Activated B cell treated with CpG ODN at 0.5 μM for 24 hours (primary cell): ENCODE data around the gene MAPKAPK2. TPM values are rescaled to one million over a fixed set of nuclear protein-coding genes. Genes with fewer than 3 reads are reported as not detected.
A peak's percentile ranks its signal among the peaks of the same experiment; 100 is the strongest.

Source experiments
- ATAC-seq: fragments of 200-7000 bp; cut with Tn5 transposase; one replicate; pipeline ENCODE4 v1.10.0; 2021; ENCODE audit warnings: low read depth, mild to moderate bottlenecking, moderate library complexity
- CTCF ChIA-PET: fragments of 350-600 bp; sonication (Branson Sonifier 250); formaldehyde crosslinking; loops from one replicate; lab custom pipeline; 2021; ENCODE audit warnings: antibody characterized with exemption; lab: Charles Lee
- POLR2A ChIA-PET: fragments of 350-600 bp; sonication (Branson Sonifier 250); formaldehyde crosslinking; loops from one replicate; lab custom pipeline; 2021; ENCODE audit warnings: antibody characterized with exemption; lab: Charles Lee
- DNase-seq: peaks from one replicate; pipeline ENCODE4 v3.0.0; 2022
- H3K27ac Mint-ChIP-seq: one replicate; pipeline ENCODE4 v1.8.0; 2020; ENCODE audit warnings: mixed read lengths
- H3K27me3 Mint-ChIP-seq: one replicate; pipeline ENCODE4 v1.8.0; 2021; ENCODE audit warnings: mixed read lengths
- H3K36me3 Mint-ChIP-seq: one replicate; pipeline ENCODE4 v1.8.0; 2021; ENCODE audit warnings: low read depth, mixed read lengths
- H3K4me1 Mint-ChIP-seq: one replicate; pipeline ENCODE4 v1.8.0; 2021; ENCODE audit warnings: mixed read lengths
- H3K4me3 Mint-ChIP-seq: one replicate; pipeline ENCODE4 v1.8.0; 2020; ENCODE audit warnings: mild to moderate bottlenecking, mixed read lengths
- H3K9me3 Mint-ChIP-seq: one replicate; pipeline ENCODE4 v1.8.0; 2020; ENCODE audit warnings: mixed read lengths
- CTCF ChIP-seq: fragments of 200-600 bp; IDR thresholded peaks from one replicate; pipeline ENCODE4 v1.8.0; 2022; ENCODE audit warnings: antibody characterized with exemption, mild to moderate bottlenecking
- intact Hi-C: fragments of 100-400 bp; cut with micrococcal nuclease; formaldehyde crosslinking; loops from one replicate; pipeline ENCODE4 v1.15.1; 2024
- total RNA-seq: library from RNA; stranded (reverse); gene quantifications from 2 replicates; pipeline ENCODE4 v1.2.3, GENCODE V29; 2022

The MAPKAPK2 gene
- total RNA-seq, 1 donor from 2014 or later = 72.1 TPM

GRCh38 chr1:206706806-206707366 lies 22.2 kb downstream of the MAPKAPK2 start:
- no peak for ATAC-seq
- intact Hi-C loops = no loop called here
- H3K36me3 Mint-ChIP-seq = peaks cover 2% of the 10 kb centered on the region
- H3K27me3 Mint-ChIP-seq = no peaks in the 10 kb centered on the region
- no peak for DNase-seq
- peak overlapping the region; percentile 17 for H3K4me3 Mint-ChIP-seq
- no peaks in the 10 kb centered on the region for H3K9me3 Mint-ChIP-seq
- POLR2A ChIA-PET = interaction anchor here (0.6 kb wide), 1 partner anchor 7 kb away, joined by 8 read pairs; no protein-coding TSS in a partner anchor
- CTCF ChIA-PET = interaction anchor here (0.9 kb wide), 1 partner anchor 206 kb away, joined by 3 read pairs; no protein-coding TSS in a partner anchor
- peaks cover 93% of the 10 kb centered on the region for H3K4me1 Mint-ChIP-seq
- peak overlapping the region; percentile 33 for H3K27ac Mint-ChIP-seq
- TF ChIP-seq CTCF = no peak

GRCh38 chr1:206708058-206708457 lies 23.4 kb downstream of the MAPKAPK2 start:
- ATAC-seq (peak; percentile 33), DNase-seq (no peak)
- POLR2A ChIA-PET = interaction anchor here (2.8 kb wide), 1 partner anchor 11 kb away, joined by 7 read pairs; no protein-coding TSS in a partner anchor
- Mint-ChIP-seq H3K4me3 (peak overlapping the region; percentile 55), H3K27me3 (no peaks in the 10 kb centered on the region), H3K9me3 (no peaks in the 10 kb centered on the region), H3K4me1 (peaks cover 90% of the 10 kb centered on the region), H3K36me3 (peaks cover 2% of the 10 kb centered on the region), H3K27ac (peak overlapping the region; percentile 54)
- intact Hi-C loops = loop anchor here (1.0 kb wide), 1 partner anchor 12 kb away; no protein-coding TSS in a partner anchor
- TF ChIP-seq CTCF = no peak
- CTCF ChIA-PET = no interaction called here

GRCh38 chr1:206708882-206709281 lies 24.2 kb downstream of the MAPKAPK2 start:
- Mint-ChIP-seq H3K9me3 (no peaks in the 10 kb centered on the region), H3K27ac (no peak overlapping the region), H3K36me3 (peaks cover 2% of the 10 kb centered on the region), H3K4me3 (peak overlapping the region; percentile 2), H3K4me1 (peaks cover 90% of the 10 kb centered on the region), H3K27me3 (no peaks in the 10 kb centered on the region)
- ChIA-PET CTCF (interaction anchor here (2.2 kb wide), 1 partner anchor 17 kb away, joined by 8 read pairs; no protein-coding TSS in a partner anchor), POLR2A (interaction anchor here (2.8 kb wide), 1 partner anchor 11 kb away, joined by 7 read pairs; no protein-coding TSS in a partner anchor)
- intact Hi-C loops = loop anchor here (1.0 kb wide), 1 partner anchor 11 kb away; no protein-coding TSS in a partner anchor
- ATAC-seq (no peak), DNase-seq (no peak)
- TF ChIP-seq CTCF = no peak

- Mint-ChIP-seq H3K27me3 (no peaks in the 10 kb centered on the region), H3K36me3 (peaks cover 2% of the 10 kb centered on the region), H3K4me3 (peak overlapping the region; percentile 2), H3K4me1 (peaks cover 90% of the 10 kb centered on the region), H3K9me3 (no peaks in the 10 kb centered on the region), H3K27ac (no peak overlapping the region)
- DNase-seq (no peak), ATAC-seq (no peak)
- CTCF ChIA-PET = interaction anchor here (1.0 to 2.2 kb wide), 2 partner anchors 17 to 273 kb away, joined by 3 to 8 read pairs; no protein-coding TSS in a partner anchor
- TF ChIP-seq CTCF = no peak
- POLR2A ChIA-PET = interaction anchor here (0.9 to 2.8 kb wide), 2 partner anchors 10 to 71 kb away, joined by 7 to 16 read pairs; no protein-coding TSS in a partner anchor
- intact Hi-C loops = no loop called here
Measured at GRCh38 chr1:206709322-206709721, 24.6 kb downstream of the MAPKAPK2 start.

- peaks cover 90% of the 10 kb centered on the region for H3K4me1 Mint-ChIP-seq
- no peak for ATAC-seq
- peaks cover 2% of the 10 kb centered on the region for H3K36me3 Mint-ChIP-seq
- H3K27me3 Mint-ChIP-seq = no peaks in the 10 kb centered on the region
- POLR2A ChIA-PET = interaction anchor here (0.5 to 2.8 kb wide), 6 partner anchors 10 to 219 kb away, joined by 3 to 16 read pairs (median 4); partner anchors contain the start of gene EIF2D
- H3K9me3 Mint-ChIP-seq = no peaks in the 10 kb centered on the region
- intact Hi-C loops = no loop called here
- H3K27ac Mint-ChIP-seq = no peak overlapping the region
- CTCF ChIA-PET = interaction anchor here (1.0 to 2.2 kb wide), 2 partner anchors 16 to 273 kb away, joined by 3 to 8 read pairs; no protein-coding TSS in a partner anchor
- no peak for TF ChIP-seq CTCF
- H3K4me3 Mint-ChIP-seq = no peak overlapping the region
- DNase-seq = no peak
Measured at GRCh38 chr1:206709772-206710459, 25.2 kb downstream of the MAPKAPK2 start.
